HK-2 (cell line): ENCODE results near the gene UBXN11.
"Not testable (repeated sequence)": the region's sequence is repeated elsewhere in the genome, so short reads cannot be mapped to it uniquely, and the experiment has no call there.

ENCODE experiments used
- DNase-seq: peaks from one replicate; pipeline ENCODE4 v3.0.0-alpha.2; 2018; ENCODE audit not compliant: unreplicated experiment

Gene UBXN11

DNA sequence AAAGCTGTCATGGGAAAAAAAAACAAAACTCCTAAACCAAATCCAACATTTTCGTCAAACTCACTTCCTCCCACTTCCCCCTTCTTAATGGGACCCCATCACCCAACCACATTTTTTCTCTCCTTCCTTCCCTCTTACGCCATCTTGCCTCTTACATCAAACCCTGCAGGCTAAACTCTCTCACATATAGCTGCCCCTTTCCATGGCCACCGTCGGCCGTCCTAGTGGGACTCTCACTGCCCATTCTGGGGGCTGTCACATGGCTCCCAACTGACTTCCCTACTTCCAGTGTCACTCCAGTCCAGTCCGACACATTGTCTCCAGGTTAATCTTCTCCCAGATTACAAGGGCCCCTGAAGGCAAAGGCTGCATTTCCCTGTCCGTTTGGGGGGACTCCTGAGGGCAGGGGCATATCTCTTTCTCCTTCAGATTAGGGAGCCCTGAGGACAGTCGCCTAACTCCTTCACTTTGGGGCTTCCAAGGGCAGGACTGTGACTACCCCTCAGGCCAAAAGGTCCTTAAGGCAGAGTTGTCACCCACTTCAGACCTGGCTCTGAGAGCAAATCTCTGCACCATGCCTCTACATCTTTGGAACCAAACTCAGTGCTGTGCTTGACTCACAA lies 658 bp downstream of the UBXN11 start:
- no peak for DNase-seq

DNA sequence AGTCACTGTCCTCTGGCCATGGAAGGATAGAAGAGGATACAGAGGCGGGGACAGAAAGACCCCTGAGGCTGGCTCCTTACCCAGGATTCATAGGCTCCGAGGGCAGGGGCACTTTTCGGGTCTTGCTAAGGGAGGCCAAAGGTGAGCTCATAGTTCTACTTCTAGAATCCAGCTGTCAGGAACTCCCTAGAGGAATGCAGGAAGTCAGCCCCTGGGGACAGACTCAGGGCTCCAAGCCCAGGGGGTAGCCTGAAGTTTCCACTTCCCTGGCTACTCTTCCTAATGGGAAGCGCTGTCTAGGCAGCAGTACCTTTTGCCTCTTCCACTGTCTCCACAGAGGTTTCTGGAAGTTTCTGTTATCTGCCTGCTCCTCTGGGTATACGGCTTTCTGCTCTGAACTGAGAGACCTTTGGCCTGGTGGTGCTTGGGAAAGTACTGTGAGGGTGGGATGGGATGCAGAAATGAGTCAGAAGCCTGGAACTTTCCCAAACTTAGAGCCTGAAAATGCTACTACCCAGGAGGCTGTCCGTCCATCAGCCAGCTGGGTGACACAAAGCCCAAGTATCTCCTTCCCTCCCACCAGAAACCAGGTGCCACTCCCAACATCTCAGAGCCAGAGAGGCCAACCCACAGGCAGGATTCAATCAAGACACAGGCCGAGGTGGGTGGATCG lies 3.6 kb downstream of the UBXN11 start:
- no peak for DNase-seq

DNA sequence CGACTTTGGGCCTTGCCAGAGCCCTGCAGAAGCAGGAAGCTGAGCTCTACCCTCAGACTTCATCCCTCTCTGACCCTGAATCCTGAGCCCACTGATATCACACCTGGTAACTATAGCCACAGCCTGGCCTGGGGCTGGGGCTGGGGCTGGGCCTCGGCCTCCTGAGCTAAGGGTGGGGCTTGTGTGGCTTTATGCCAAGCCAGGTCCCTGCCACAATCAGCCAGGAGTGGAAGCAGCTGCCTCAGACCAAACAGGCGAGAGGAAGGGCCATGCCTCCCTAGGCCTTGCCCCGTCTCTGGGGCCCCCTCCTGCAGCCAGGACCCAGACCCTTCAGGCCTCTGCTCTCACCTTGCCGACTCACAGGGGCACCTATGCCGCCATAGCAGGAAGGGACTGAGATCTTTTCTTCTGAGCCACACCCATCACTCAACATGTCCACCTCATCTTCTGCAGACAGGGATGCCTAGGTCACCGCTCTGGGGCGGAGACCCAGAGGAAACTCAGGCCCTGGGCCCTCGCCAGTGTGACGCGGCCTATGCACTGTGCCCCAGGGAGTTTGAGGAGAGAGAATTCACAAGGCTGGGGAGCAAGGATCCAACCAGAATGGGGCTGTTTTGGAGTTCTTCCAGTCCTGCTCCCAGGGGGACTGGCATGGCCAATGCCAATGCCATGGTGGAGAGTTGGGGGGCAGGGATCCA lies 5.7 kb downstream of the UBXN11 start:
- no peak for DNase-seq

DNA sequence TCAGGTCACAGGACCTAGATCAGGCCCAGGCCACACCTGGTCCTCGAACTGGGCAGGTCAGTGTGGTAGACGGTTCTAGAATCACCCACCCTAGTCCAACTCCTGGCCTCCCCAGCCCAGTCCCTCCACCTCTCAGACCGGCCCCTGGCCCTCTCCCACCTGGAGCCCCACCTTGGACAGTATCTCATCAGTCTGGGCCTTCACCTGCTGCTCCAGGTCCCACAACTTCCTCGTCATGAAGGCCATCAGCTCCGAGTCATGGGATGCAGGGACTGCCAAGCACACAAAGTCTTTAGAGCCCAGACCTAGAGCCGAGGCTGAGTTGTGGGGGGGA lies 8.7 kb downstream of the UBXN11 start:
- no peak for DNase-seq

DNA sequence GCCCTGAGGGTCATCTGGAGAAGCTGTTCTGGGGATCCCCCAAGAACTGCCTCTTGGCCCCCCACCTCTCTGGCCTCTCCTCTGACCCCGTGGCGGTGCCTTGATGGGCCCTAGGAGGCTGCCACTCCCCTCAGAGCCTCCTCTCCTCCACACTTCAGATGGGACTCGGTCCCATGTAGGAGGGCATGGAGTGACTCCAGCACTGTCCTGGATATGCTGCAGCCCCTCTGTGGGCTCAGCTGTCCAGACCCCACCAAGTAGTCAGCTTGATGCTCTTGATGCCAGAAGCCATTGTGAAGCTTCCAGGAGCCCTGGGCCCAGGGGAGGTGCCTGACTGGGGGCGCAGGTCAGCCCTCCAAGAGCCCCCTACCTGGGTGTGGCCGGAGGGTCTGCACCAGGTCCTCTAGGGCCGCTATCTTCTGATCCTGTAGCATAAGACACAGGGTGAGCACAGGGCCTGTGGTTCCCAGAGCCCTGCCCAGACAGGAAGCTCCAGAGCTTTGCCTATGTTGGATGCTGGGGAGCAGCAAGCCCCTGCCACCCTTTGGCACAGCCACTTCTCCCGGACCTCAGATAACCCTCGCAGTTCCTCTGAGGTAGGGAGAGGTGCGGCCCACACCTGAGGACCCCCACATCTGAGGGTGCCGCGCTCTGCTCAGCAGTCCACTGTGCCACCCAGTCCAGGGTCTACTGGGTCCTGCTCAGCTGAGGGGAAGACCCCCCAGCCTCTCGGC lies 9.2 kb downstream of the UBXN11 start:
- DNase-seq, result no peak

DNA sequence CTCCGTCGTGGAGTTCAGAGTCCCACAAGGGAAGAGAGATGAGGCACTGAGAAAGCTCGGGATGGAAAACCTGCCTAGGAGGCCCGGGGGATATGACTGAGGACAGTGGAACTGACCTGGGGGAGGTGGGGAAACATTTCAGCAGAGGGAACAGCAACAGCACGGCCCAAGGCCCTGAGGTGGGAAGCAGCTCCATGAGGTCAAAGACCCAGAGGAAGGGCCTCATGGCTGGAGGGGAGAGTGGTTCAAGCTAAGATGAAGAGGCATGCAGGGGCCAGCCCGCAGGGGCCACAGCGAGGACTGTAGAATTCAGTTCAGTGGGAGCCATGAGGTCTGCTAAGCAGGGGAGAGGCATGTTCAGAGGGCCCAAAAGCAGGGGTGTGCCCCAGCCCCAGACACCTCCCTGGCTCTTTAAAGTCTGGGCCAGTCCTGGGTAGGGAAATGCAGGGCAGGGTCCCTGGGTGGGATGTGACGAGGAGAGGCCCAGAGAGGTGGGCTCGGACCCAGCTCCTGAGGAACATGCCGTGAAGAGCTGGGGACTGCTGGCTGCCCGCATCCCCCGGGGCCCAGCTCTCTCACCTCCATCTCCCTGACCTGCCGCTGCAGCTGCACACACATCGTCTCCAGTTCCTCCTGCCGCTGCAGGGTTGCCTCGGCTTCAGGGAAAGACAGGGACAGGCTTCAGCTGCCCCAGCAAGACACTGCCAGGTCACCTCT lies 9.9 kb downstream of the UBXN11 start:
- DNase-seq, result no peak

DNA sequence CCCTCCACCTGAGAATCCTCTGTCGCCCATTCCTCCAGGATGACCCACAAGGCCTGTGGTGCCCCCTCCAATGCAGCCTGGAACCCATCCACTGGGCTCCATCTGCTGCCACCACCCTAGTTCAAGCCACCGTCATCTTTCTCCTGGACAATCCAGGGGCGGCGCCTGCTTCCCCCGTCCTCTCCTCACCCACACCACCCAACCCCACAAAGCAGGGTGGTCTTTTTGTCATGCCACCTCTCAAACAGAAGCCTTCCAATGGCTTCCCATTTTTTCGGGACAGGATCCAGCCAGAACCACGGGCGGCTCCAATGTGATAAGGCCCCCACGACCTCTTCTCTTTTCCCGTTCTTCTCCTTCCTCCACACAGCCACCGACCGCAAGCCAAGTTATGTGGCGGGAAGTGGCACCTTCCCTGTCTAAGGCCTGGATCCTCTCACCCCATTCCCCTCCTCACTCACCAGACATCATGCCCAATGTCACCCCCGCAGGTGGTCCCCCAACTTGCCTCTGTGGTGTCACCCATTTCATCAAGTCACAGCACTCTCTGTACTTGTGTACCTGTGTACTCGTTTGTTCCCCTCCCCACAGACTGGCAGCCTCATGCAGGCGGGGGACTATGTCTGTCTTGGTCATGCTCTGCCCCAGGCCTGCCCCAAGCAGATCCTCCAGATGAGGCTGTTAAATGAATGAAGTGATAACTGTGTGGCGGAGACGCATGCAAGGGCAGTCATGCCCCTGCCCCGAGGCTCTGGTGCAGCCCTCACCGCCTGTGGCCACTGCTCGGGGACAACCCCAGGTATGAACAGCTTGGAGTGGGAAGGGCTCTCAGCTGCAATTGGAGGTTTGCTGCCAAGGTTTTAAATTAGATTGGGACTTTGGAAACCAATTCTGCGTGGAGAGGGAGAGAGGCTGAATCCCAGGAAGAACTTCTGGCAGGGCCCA lies 11.0 kb downstream of the UBXN11 start:
- no peak for DNase-seq

DNA sequence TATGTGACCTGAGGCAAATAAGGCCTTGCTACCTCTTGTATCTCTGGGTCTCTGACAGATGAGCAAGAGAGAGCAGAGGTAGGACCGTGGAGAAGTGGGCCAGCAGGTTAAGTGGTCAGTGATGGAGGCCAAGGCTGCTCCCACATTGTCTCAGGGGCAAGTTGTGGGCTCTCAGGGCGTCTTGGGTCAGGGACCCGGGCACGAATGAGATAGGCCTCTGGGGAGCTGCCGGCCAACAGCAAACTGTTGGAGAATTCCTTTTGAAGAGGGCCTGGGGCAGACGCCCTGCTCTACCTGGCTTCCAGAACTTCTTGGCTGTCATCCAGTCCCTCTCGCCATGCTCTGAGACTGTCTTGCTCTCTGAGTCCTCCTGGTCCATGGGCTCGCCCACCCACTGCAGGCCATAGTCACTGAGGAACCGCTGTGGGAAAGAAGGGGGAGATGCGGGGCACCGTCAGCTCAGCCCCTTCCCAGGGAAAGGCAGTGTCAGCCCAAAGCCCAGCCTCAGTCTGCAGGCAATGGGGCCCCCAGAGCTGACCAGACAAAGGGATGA lies 12.4 kb downstream of the UBXN11 start:
- no peak for DNase-seq

DNA sequence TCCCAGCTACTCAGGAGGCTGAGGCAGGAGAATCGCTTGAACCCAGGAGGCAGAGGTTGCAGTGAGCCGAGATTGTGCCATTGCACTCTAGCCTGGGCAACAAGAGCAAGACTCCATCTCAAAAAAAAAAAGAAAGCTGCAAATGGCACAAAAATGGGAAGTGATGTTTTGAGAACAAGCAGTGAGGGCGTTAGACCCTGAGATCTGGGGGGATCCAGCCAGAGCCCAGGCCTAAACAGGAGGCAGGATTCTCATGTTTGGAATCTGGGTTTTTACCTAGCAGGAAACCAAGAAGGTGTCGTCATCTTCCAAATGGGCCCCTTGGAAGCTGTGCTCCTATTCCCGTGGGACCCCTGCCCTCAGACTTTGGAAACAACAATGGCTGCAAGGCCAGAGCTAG lies 13.7 kb downstream of the UBXN11 start:
- not testable (repeated sequence) for DNase-seq

DNA sequence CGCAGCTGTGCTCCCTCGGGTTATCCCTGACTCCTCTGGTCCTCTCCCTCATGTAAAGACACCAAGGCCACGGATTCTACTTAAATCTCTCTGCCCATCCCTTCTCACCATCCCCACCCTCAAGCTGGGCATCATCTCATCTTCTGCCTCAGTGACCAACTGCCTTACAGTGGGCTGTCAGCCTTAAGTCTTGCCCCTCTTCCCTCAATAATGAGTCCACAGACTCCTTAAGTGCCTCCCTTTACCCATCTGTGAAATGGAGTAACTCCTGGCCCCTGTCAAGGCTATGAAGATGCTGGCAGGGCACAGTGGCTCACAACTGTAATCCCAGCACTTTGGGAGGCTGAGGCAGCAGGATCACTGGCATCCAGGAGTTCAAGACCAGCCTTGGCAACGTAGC lies 14.5 kb downstream of the UBXN11 start:
- no peak for DNase-seq

DNA sequence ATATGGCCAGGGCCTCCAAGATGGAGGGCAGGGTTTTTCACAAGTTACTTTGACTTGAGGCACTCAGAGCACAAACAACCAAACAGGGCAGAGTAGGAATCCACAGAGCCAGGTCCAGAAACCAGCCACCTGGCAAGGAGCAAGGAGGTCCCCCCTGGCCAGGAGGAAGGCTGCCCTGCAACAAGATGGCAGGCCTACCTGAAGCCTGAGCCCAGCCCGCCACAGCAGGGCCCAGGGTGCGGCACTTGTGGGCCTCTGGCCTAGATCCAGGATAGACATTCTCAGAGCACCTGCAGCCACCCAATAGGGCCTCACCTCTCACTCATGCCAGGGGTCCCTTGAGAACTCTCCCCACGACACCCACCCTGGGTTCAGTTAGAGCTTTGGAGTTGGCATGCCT lies 15.0 kb downstream of the UBXN11 start:
- no peak for DNase-seq

DNA sequence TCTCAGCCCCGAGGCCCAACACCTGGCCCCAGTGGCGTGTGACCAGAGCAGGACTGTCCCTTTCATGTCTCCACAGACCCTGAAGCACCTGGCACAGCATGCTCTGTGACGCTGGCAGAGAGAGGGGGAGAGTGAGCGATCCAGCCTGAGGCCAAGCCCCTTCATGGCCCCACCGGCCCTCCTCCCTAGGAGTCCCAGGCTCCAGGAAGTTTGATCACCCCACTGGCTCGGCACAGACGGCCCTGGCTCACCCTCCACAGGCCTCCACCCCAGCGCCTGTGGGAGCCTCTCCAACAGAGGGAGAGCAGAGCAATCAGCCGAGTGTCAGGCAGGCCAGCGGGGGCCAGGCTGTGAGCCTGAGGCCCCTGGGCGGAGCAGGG lies 15.6 kb downstream of the UBXN11 start:
- DNase-seq, result no peak

DNA sequence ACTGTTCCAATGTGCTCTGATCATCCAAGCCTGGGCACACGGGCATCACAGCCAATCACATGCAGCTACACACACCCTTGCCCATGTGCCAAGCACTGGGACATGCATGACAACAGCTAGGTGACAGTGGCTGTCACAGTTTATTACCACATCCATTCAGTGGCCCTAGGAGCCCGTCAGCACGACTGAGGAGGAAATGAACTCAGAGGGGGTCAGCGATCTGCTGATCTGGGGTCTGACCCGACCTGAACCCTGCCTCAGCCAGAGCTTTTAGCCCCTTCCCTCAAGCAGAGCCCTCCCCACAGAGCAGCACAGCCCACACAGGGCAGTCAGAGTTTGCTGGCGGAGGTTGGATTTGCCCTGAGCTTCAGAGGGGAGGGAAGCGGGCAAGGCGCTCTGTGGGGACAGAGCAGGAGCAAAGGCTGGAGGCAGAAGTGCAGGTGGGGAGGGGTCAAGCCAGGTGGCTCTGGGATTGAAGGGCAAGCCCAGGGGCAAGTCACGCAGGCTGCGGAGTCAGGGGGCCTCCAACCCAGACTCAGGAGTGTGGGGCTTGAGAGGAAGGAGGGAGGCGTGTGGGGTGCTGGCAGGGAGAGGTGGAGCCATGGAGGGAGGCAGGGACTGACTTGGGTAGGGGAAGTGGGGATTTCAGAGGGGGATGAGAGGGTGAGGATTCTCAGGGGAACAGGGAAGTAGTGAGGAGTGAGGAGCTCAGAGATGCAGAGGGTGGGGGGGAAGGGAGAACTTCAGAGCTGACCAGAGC lies 16.1 kb downstream of the UBXN11 start:
- DNase-seq, result no peak

DNA sequence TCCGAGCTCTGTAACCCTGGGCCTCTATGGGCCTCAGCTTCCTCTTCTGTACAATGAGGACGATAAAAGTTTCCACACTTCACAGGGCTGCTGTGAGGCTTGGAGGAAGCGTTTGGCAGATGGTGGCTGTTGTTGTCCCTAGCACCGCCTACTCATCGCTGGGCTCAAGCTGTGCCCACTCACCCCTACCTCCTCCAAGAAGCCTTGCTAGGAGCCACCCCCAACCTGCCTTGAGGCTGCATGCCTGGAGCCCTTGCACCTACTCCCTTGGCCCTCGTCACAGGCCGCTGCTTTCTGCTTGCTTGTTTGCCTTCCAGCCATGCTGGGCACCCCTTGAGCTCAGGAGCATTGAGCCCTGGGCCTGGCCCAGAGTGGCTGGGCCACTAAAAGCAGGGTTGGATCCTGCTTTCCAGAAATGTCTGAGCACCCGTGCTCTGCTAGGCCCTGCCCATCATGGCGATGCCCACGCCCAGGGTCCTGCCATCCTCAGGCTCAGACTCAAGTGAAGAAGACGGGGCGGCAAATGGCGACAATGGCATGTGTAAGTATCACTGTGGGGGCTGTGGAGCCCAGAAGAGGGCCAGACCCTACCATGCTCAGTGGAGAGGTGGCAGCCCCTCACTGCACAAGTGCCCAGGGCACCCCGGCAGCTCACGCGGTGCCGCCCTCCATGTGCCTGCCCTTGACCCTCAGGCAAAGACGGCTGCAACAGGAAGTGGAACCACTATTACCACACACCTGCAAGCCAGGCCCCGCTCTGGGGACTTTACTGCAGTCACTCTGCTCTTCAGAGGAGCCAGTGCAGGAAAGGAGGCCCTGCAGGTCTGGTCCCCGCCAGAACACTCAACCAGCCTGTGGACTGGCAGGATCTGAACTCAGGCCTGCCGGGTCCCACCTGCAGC lies 17.0 kb downstream of the UBXN11 start:
- DNase-seq, result no peak

DNA sequence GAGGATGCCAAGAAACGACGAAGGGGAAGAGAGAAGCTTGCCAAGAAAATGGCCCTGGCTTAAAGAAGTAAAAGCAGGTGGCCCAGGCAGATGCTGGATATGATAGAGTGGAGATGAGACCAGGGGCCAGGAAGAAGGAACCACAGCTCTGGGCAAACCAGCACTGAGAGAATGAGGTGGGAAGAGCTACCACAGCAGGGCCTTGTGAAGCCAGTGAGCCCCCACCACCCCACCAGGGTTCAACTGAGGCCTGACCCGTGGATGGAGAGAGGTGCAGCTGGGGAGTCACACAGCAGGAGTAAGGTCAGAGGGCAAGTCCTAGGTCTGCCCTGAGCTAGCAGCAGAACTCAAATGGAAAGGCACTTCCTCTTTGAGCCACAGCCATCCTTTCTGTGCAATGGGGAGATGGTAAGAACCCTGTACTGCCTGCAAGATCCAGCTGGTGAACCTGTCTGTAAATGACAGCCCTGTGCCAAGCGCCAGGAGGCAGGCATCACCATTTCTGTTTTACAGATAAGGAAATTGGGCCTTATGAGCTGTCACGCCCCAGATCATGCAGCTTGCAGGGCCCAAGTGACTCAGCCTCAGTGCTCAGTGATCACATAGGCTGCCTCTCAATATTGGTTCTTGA lies 18.0 kb downstream of the UBXN11 start:
- no peak for DNase-seq

DNA sequence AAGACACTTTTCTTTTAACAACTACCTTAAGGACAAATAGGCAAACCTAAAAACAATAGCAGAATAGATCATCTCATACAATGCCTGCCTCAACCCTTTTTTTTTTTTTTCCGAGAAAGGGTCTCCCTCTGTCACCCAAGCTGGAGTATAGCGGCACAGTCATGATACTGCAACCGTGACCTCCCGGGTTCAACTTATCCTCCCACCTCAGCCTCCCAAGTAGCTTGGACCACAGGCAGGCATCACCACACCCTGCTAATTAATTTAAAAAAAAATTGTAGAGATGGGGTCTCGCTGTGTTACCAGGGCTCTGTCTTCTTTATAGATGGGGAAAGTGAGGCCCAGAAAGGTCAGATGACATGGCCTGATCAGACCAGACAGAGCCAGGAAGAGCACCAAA lies 18.6 kb downstream of the UBXN11 start:
- DNase-seq, result no peak

DNA sequence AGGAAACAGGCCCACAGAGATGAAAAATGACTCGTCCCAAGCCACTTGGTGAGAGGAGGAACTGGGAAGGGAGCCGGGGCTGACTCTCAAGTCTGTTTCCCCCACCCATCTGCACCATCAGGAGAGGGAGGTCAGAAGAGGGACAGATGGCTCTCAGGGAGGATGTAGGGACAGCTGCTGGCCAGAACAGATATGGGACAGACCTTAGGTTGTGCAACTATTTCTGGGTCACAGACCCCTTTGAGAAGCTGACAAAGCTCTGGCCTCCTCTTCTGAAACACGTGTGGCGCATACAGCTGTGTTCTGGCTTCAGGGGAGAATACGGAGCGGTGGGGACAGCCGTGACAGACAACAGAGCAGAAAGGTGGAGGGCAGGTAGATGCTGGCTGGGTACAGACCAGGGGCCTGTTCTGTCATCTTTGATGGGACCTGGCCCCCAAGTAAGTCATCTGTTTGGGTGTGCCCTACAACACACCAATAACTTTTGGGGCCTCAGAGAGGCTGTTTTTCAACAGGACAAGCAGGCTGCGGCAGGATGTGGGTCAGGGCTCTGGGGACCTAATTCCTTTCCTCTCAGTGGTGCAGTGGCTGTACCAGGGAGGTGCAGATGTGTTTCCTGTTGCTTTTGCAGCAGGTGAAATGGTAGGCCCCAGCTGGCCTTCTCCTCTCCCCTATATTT lies 19.3 kb downstream of the UBXN11 start:
- DNase-seq, result no peak

DNA sequence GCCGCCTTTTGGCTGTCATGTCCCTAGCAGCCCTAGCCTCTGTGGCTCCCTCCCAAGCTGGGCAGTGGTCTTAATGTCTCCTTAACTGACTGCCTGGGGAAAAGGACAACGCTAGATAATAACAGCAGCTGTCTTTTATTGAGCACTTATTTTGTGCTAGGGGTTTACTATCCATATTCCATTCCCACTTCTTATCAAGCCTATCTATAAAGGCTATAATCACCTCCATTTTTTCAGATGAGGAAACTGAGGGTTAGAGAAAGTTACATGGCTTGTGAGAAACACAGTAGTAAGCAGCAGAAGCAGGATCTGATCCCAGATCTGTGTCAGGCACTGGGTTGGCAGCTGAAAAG lies 20.4 kb downstream of the UBXN11 start:
- no peak for DNase-seq
